NOMO-1 treated with dmso at 0.1 percent for 144 hours (cell line): ENCODE data around the gene CDK14.
A peak's percentile ranks its signal among the peaks of the same experiment; 100 is the strongest.

ENCODE experiments used
- DNase-seq: peaks from one replicate; lab custom pipeline; 2025; ENCODE audit not compliant: unreplicated experiment; lab: John Stamatoyannopoulos, UW

CDK14 gene

GRCh38 chr7:90595801-90596670 lies at the start of gene CDK14:
Gene CDK14, plus strand, starts transcription at chr7:90596321. Its CDS starts 307 bp downstream, at chr7:90596628.
- peak; percentile 98 for DNase-seq

GRCh38 chr7:90551036-90551435 lies 45.1 kb upstream of the CDK14 start:
- DNase-seq, result no peak

GRCh38 chr7:90552521-90552920 lies 43.6 kb upstream of the CDK14 start:
- DNase-seq, result no peak

- DNase-seq, result no peak
Measured at GRCh38 chr7:90560730-90561129, 35.4 kb upstream of the CDK14 start.

- DNase-seq, result no peak
Measured at GRCh38 chr7:90563286-90563685, 32.8 kb upstream of the CDK14 start.

- no peak for DNase-seq
Measured at GRCh38 chr7:90564455-90564854, 31.7 kb upstream of the CDK14 start.

- peak; percentile 76 for DNase-seq
Measured at GRCh38 chr7:90568213-90568612, 27.9 kb upstream of the CDK14 start.

GRCh38 chr7:90569368-90569767 lies 26.8 kb upstream of the CDK14 start:
- DNase-seq, result no peak

GRCh38 chr7:90570373-90570959 lies 25.7 kb upstream of the CDK14 start:
- DNase-seq, result no peak

- DNase-seq, result no peak
Measured at GRCh38 chr7:90574146-90574819, 21.8 kb upstream of the CDK14 start.

GRCh38 chr7:90574820-90575187 lies 21.3 kb upstream of the CDK14 start:
- no peak for DNase-seq

GRCh38 chr7:90579181-90579688 lies 16.9 kb upstream of the CDK14 start:
- DNase-seq, result peak; percentile 94

GRCh38 chr7:90580051-90580450 lies 16.1 kb upstream of the CDK14 start:
- no peak for DNase-seq

GRCh38 chr7:90582164-90582563 lies 14.0 kb upstream of the CDK14 start:
- DNase-seq, result no peak

GRCh38 chr7:90584378-90584777 lies 11.7 kb upstream of the CDK14 start:
- DNase-seq, result no peak

GRCh38 chr7:90586091-90586490 lies 10.0 kb upstream of the CDK14 start:
- no peak for DNase-seq

GRCh38 chr7:90587766-90588165 lies 8.4 kb upstream of the CDK14 start:
- no peak for DNase-seq

- DNase-seq, result no peak
Measured at GRCh38 chr7:90592033-90592432, 4.1 kb upstream of the CDK14 start.

GRCh38 chr7:90593205-90593604 lies 2.9 kb upstream of the CDK14 start:
- DNase-seq, result no peak

- DNase-seq, result no peak
Measured at GRCh38 chr7:90594751-90595317, 1.3 kb upstream of the CDK14 start.

- DNase-seq, result no peak
Measured at GRCh38 chr7:90595342-90595800, 750 bp upstream of the CDK14 start.
